ENCODE data around the gene FMN2.

FMN2 gene

GRCh38 chr1:240098534-240098933 is 6.9 kb downstream of the FMN2 start:
- no peak for DNase-seq (ENCODE audit: low read depth)

GRCh38 chr1:240099329-240099728 is 7.6 kb downstream of the FMN2 start:
- no peak for DNase-seq (ENCODE audit: low read depth)

- no peak for DNase-seq (ENCODE audit: low read depth)
Measured at GRCh38 chr1:240099748-240100147, 8.1 kb downstream of the FMN2 start.

GRCh38 chr1:240100371-240100934 is 8.8 kb downstream of the FMN2 start:
- no peak for DNase-seq (ENCODE audit: low read depth)

GRCh38 chr1:240101306-240101705 is 9.6 kb downstream of the FMN2 start:
- DNase-seq (ENCODE audit: low read depth) = no peak

- DNase-seq (ENCODE audit: low read depth) = no peak
Measured at GRCh38 chr1:240101737-240102136, 10.1 kb downstream of the FMN2 start.

GRCh38 chr1:240104672-240105071 is 13.0 kb downstream of the FMN2 start:
- no peak for DNase-seq (ENCODE audit: low read depth)

GRCh38 chr1:240107058-240107684 is 15.5 kb downstream of the FMN2 start:
- no peak for DNase-seq (ENCODE audit: low read depth)

GRCh38 chr1:240109130-240109529 is 17.4 kb downstream of the FMN2 start:
- no peak for DNase-seq (ENCODE audit: low read depth)

- no peak for DNase-seq (ENCODE audit: low read depth)
Measured at GRCh38 chr1:240109920-240110636, 18.4 kb downstream of the FMN2 start.

GRCh38 chr1:240111558-240111957 is 19.9 kb downstream of the FMN2 start:
- no peak for DNase-seq (ENCODE audit: low read depth)

- no peak for DNase-seq (ENCODE audit: low read depth)
Measured at GRCh38 chr1:240114222-240114621, 22.5 kb downstream of the FMN2 start.

GRCh38 chr1:240115831-240116230 is 24.1 kb downstream of the FMN2 start:
- no peak for DNase-seq (ENCODE audit: low read depth)

- no peak for DNase-seq (ENCODE audit: low read depth)
Measured at GRCh38 chr1:240116831-240117769, 25.4 kb downstream of the FMN2 start.

GRCh38 chr1:240117930-240118329 is 26.2 kb downstream of the FMN2 start:
- no peak for DNase-seq (ENCODE audit: low read depth)

- no peak for DNase-seq (ENCODE audit: low read depth)
Measured at GRCh38 chr1:240122639-240123613, 31.2 kb downstream of the FMN2 start.

GRCh38 chr1:240126821-240127220 is 35.1 kb downstream of the FMN2 start:
- DNase-seq (ENCODE audit: low read depth) = no peak

GRCh38 chr1:240128366-240128765 is 36.7 kb downstream of the FMN2 start:
- DNase-seq (ENCODE audit: low read depth) = no peak

GRCh38 chr1:240134113-240134512 is 42.4 kb downstream of the FMN2 start:
- DNase-seq (ENCODE audit: low read depth) = no peak

- DNase-seq (ENCODE audit: low read depth) = no peak
Measured at GRCh38 chr1:240134596-240134995, 42.9 kb downstream of the FMN2 start.

- DNase-seq (ENCODE audit: low read depth) = no peak
Measured at GRCh38 chr1:240136402-240136801, 44.7 kb downstream of the FMN2 start.

All from stimulated activated CD4-positive, alpha-beta T cell treated with anti-CD3 and anti-CD28 coated beads, Interleukin-2, amount 100 ng/mL, for 4 hours (primary cell).